PC-9 (cell line): ENCODE measurements around the gene FAM217B.

Experiments
- CTCF ChIP-seq: fragments of 200-600 bp; sonication (generic); conservative IDR thresholded peaks from 2 replicates; pipeline ENCODE4 v1.6.1; 2017; ENCODE audit warnings: mixed run types, antibody characterized with exemption, mild to moderate bottlenecking, moderate library complexity
- EZH2 ChIP-seq: fragments of 200-600 bp; sonication (generic); IDR thresholded peaks from 2 replicates; pipeline ENCODE4 v1.8.0; 2017; ENCODE audit warnings: antibody characterized with exemption, low read depth

- no peak for TF ChIP-seq CTCF
- no peak for TF ChIP-seq EZH2
Measured at GRCh38 chr20:59940956-59941294, 736 bp downstream of the FAM217B start.
